ENCODE results near the gene ETFB.
"Not testable (repeated sequence)": the region's sequence is repeated elsewhere in the genome, so short reads cannot be mapped to it uniquely, and the experiment has no call there.

DNA sequence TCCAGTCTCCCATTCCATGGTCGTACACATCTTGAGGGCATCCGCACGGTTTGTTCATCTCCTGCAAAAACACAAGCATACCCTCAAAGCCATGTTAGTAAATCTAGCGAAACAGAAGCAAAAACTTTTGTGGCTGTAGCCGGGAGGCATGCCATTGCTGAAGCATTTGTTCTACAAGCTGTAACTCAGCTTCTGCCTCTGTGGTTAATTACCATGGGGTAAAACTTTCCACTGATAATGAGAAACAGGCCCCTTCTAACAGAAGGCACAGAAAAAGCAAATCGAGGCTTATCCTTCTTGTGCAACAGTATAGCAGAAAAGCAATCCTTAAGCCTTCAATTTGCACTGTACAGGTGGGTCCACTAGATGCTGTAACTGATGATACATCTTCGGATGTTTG is 33.7 kb upstream of the ETFB start:
- TF ChIP-seq, protein P1, sequence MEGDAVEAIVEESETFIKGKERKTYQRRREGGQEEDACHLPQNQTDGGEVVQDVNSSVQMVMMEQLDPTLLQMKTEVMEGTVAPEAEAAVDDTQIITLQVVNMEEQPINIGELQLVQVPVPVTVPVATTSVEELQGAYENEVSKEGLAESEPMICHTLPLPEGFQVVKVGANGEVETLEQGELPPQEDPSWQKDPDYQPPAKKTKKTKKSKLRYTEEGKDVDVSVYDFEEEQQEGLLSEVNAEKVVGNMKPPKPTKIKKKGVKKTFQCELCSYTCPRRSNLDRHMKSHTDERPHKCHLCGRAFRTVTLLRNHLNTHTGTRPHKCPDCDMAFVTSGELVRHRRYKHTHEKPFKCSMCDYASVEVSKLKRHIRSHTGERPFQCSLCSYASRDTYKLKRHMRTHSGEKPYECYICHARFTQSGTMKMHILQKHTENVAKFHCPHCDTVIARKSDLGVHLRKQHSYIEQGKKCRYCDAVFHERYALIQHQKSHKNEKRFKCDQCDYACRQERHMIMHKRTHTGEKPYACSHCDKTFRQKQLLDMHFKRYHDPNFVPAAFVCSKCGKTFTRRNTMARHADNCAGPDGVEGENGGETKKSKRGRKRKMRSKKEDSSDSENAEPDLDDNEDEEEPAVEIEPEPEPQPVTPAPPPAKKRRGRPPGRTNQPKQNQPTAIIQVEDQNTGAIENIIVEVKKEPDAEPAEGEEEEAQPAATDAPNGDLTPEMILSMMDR (IDR thresholded peaks at IDR 0.05 in 2 of 3, conservative IDR thresholded peaks at IDR 0.05 in 1 of 3; ENCODE audit: borderline replicate concordance in 1 of 3, insufficient read depth in 1 of 3, low read depth in 2 of 3, low read length in 2 of 3) = not testable (repeated sequence)
- not testable (repeated sequence) for TF ChIP-seq YY1 (IDR thresholded peaks at IDR 0.05; ENCODE audit: extremely low read depth, insufficient replicate concordance, low read depth, low read length); RAD21 (IDR thresholded peaks at IDR 0.05; ENCODE audit: low read depth); EZH2phosphoT487 (IDR thresholded peaks at IDR 0.05; ENCODE audit: borderline replicate concordance); POLR2AphosphoS5 (IDR thresholded peaks at IDR 0.05; ENCODE audit: low read depth, low read length); SIN3A (IDR thresholded peaks at IDR 0.05; ENCODE audit: low read depth); EZH2 (IDR thresholded peaks at IDR 0.05); POLR2A (IDR thresholded peaks at IDR 0.05; ENCODE audit: borderline replicate concordance, extremely low read depth, insufficient read depth, insufficient read length); TCF7L2 (IDR thresholded peaks at IDR 0.05; ENCODE audit: borderline replicate concordance, extremely low read depth, insufficient read depth, insufficient read length); CEBPB (IDR thresholded peaks at IDR 0.05; ENCODE audit: low read depth)
- TF ChIP-seq, protein P2, sequence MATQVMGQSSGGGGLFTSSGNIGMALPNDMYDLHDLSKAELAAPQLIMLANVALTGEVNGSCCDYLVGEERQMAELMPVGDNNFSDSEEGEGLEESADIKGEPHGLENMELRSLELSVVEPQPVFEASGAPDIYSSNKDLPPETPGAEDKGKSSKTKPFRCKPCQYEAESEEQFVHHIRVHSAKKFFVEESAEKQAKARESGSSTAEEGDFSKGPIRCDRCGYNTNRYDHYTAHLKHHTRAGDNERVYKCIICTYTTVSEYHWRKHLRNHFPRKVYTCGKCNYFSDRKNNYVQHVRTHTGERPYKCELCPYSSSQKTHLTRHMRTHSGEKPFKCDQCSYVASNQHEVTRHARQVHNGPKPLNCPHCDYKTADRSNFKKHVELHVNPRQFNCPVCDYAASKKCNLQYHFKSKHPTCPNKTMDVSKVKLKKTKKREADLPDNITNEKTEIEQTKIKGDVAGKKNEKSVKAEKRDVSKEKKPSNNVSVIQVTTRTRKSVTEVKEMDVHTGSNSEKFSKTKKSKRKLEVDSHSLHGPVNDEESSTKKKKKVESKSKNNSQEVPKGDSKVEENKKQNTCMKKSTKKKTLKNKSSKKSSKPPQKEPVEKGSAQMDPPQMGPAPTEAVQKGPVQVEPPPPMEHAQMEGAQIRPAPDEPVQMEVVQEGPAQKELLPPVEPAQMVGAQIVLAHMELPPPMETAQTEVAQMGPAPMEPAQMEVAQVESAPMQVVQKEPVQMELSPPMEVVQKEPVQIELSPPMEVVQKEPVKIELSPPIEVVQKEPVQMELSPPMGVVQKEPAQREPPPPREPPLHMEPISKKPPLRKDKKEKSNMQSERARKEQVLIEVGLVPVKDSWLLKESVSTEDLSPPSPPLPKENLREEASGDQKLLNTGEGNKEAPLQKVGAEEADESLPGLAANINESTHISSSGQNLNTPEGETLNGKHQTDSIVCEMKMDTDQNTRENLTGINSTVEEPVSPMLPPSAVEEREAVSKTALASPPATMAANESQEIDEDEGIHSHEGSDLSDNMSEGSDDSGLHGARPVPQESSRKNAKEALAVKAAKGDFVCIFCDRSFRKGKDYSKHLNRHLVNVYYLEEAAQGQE (IDR thresholded peaks at IDR 0.05; ENCODE audit: low read depth) = not testable (repeated sequence)
- TF ChIP-seq, protein P3, sequence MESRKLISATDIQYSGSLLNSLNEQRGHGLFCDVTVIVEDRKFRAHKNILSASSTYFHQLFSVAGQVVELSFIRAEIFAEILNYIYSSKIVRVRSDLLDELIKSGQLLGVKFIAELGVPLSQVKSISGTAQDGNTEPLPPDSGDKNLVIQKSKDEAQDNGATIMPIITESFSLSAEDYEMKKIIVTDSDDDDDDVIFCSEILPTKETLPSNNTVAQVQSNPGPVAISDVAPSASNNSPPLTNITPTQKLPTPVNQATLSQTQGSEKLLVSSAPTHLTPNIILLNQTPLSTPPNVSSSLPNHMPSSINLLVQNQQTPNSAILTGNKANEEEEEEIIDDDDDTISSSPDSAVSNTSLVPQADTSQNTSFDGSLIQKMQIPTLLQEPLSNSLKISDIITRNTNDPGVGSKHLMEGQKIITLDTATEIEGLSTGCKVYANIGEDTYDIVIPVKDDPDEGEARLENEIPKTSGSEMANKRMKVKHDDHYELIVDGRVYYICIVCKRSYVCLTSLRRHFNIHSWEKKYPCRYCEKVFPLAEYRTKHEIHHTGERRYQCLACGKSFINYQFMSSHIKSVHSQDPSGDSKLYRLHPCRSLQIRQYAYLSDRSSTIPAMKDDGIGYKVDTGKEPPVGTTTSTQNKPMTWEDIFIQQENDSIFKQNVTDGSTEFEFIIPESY (IDR thresholded peaks at IDR 0.05; ENCODE audit: extremely low read depth, insufficient replicate concordance, low read length) = not testable (repeated sequence)

All from HCT116 (cell line).